Mucosa of descending colon (tissue), 3 donors: ENCODE data around the gene SULT2B1. TPM values are rescaled to one million over a fixed set of nuclear protein-coding genes. Genes with fewer than 3 reads are reported as not detected.
"Not testable (repeated sequence)": the region's sequence is repeated elsewhere in the genome, so short reads cannot be mapped to it uniquely, and the experiment has no call there.

ENCODE experiments used
- ATAC-seq: fragments of 200-7000 bp; cut with Tn5 transposase; one replicate; pipeline ENCODE4 v1.9.1; 2020; ENCODE audit warnings: mild to moderate bottlenecking, moderate library complexity
- DNase-seq, 3 donors: peaks; one replicate each; pipeline ENCODE4 v3.0.0-alpha.2; 2020
- H3K36me3 ChIP-seq: fragments of 200-600 bp; one replicate; pipeline ENCODE4 v1.8.0; 2021; ENCODE audit warnings: low read depth, mild to moderate bottlenecking
- H3K4me1 ChIP-seq: fragments of 200-600 bp; one replicate; pipeline ENCODE4 v1.8.0; 2021; ENCODE audit warnings: low read depth, mild to moderate bottlenecking
- H3K4me3 ChIP-seq: fragments of 200-600 bp; one replicate; pipeline ENCODE4 v1.8.0; 2021; ENCODE audit warnings: mild to moderate bottlenecking
- H3K9me3 ChIP-seq: fragments of 200-600 bp; one replicate; pipeline ENCODE4 v1.8.0; 2021; ENCODE audit warnings: mild to moderate bottlenecking
- CTCF ChIP-seq: fragments of 200-600 bp; IDR thresholded peaks from one replicate; pipeline ENCODE4 v1.8.0; 2022; ENCODE audit warnings: antibody characterized with exemption, mild to moderate bottlenecking
- intact Hi-C, 2 donors: fragments of 100-400 bp; cut with DNase I in 1 of 2; cut with micrococcal nuclease in 1 of 2; formaldehyde crosslinking; loops; one replicate each; pipeline versions ENCODE4 v1.11.0 to v1.11.1; 2022; cut with DNase I, micrococcal nuclease
- total RNA-seq, 3 donors: library from RNA; stranded (reverse); fragmentation: NEBNext Ultra II Directional in 2 of 3; extraction: Animal tissue kit (Norgen Biotek cat#: 25700) in 2 of 3; gene quantifications; one replicate each; pipeline versions ENCODE4 v1.2.1 to v1.2.4, GENCODE V29; 2021 to 2023
- donor health status: DM: no; HTN: no; CAD: no; lungs with moderate emphysema.
- donor health status: DM: no; HTN: no; CAD: no.
- donor health status: DM: no; HTN: yes; CAD: no.

Gene SULT2B1
- total RNA-seq, 3 donors from 2014 or later = 0.51 to 3.1 (median 1.1) TPM

GRCh38 chr19:48512504-48513288 is 39.3 kb upstream of the SULT2B1 start:
- Histone ChIP-seq H3K4me3 (no peak overlapping the region), H3K9me3 (no peaks in the 10 kb centered on the region), H3K36me3 (no peaks in the 10 kb centered on the region), H3K4me1 (no peaks in the 10 kb centered on the region)
- DNase-seq (no peak), ATAC-seq (no peak)
- intact Hi-C loops = no loop called here
- TF ChIP-seq CTCF = no peak

- Histone ChIP-seq H3K4me1 (no peaks in the 10 kb centered on the region), H3K9me3 (no peaks in the 10 kb centered on the region), H3K4me3 (peak overlapping the region; percentile 7), H3K36me3 (no peaks in the 10 kb centered on the region)
- DNase-seq (peak; percentile 67 to 79 (median 77)), ATAC-seq (peak; percentile 82)
- intact Hi-C loops = no loop called here
- no peak for TF ChIP-seq CTCF
Observed at GRCh38 chr19:48513289-48514122, 38.5 kb upstream of the SULT2B1 start.

GRCh38 chr19:48514123-48514458 is 37.9 kb upstream of the SULT2B1 start:
- DNase-seq (no peak), ATAC-seq (no peak)
- TF ChIP-seq CTCF = no peak
- intact Hi-C loops = no loop called here
- Histone ChIP-seq H3K4me1 (no peaks in the 10 kb centered on the region), H3K36me3 (no peaks in the 10 kb centered on the region), H3K9me3 (no peaks in the 10 kb centered on the region), H3K4me3 (no peak overlapping the region)

GRCh38 chr19:48516536-48516935 is 35.4 kb upstream of the SULT2B1 start:
- DNase-seq (no peak), ATAC-seq (no peak)
- intact Hi-C loops = no loop called here
- H3K4me3 ChIP-seq = no peak overlapping the region
- TF ChIP-seq CTCF = no peak
- no peaks in the 10 kb centered on the region for H3K9me3 ChIP-seq
- no peaks in the 10 kb centered on the region for H3K4me1 ChIP-seq
- H3K36me3 ChIP-seq = no peaks in the 10 kb centered on the region

- H3K36me3 ChIP-seq = no peaks in the 10 kb centered on the region
- no peaks in the 10 kb centered on the region for H3K9me3 ChIP-seq
- no peak overlapping the region for H3K4me3 ChIP-seq
- TF ChIP-seq CTCF = no peak
- H3K4me1 ChIP-seq = no peaks in the 10 kb centered on the region
- ATAC-seq (no peak), DNase-seq (no peak)
- intact Hi-C loops = no loop called here
Observed at GRCh38 chr19:48518207-48518606, 33.8 kb upstream of the SULT2B1 start.

GRCh38 chr19:48519426-48519825 is 32.5 kb upstream of the SULT2B1 start:
- H3K9me3 ChIP-seq, H3K4me3 ChIP-seq, DNase-seq, H3K36me3 ChIP-seq, intact Hi-C loops, H3K4me1 ChIP-seq: not testable (repeated sequence)
- peak; percentile 38 for ATAC-seq
